H9 (cell line): ENCODE results near the gene GOLGA6A. TPM values are rescaled to one million over a fixed set of nuclear protein-coding genes. Genes with fewer than 3 reads are reported as not detected.
A peak's percentile ranks its signal among the peaks of the same experiment; 100 is the strongest.

ENCODE experiments used
- DNase-seq: peaks from one replicate; pipeline ENCODE4 v3.0.0-alpha.2; 2017
- H2AFZ ChIP-seq: one replicate; pipeline ENCODE4 v1.6.1; 2013; ENCODE audit warnings: mild to moderate bottlenecking, low read length, control low read depth, moderate library complexity
- H2AK5ac ChIP-seq: 2 replicates; pipeline ENCODE4 v1.6.1; 2013; ENCODE audit warnings: low read length, control low read depth, mixed read lengths; ENCODE audit not compliant: insufficient read length
- H2BK120ac ChIP-seq: one replicate; pipeline ENCODE4 v1.6.1; 2013; ENCODE audit warnings: low read depth, mild to moderate bottlenecking, low read length, control low read depth, inconsistent platforms; ENCODE audit not compliant: poor library complexity, severe bottlenecking
- H2BK12ac ChIP-seq: 2 replicates; pipeline ENCODE4 v1.6.1; 2013; ENCODE audit warnings: low read length, control low read depth, mixed read lengths, low read depth; ENCODE audit not compliant: insufficient read length
- H2BK15ac ChIP-seq: 2 replicates; pipeline ENCODE4 v1.6.1; 2013; ENCODE audit warnings: low read depth, low read length, control low read depth
- H2BK20ac ChIP-seq: one replicate; pipeline ENCODE4 v1.6.1; 2013; ENCODE audit warnings: low read depth, mild to moderate bottlenecking, low read length, control low read depth, inconsistent platforms; ENCODE audit not compliant: poor library complexity, severe bottlenecking
- H2BK5ac ChIP-seq: 2 replicates; pipeline ENCODE4 v1.6.1; 2013; ENCODE audit warnings: low read length, control low read depth, mixed read lengths; ENCODE audit not compliant: insufficient read length
- H3K14ac ChIP-seq: 2 replicates; pipeline ENCODE4 v1.6.1; 2013; ENCODE audit warnings: low read length, control low read depth; ENCODE audit not compliant: insufficient read depth
- H3K18ac ChIP-seq: 2 replicates; pipeline ENCODE4 v1.6.1; 2013; ENCODE audit warnings: low read depth, mild to moderate bottlenecking, mixed read lengths, low read length, control low read depth; ENCODE audit not compliant: insufficient read length
- H3K23ac ChIP-seq: 2 replicates; pipeline ENCODE4 v1.6.1; 2013; ENCODE audit warnings: low read length, control low read depth, mixed read lengths, low read depth; ENCODE audit not compliant: insufficient read length
- H3K23me2 ChIP-seq: 2 replicates; pipeline ENCODE4 v1.6.1; 2013; ENCODE audit warnings: low read depth, mild to moderate bottlenecking, mixed read lengths, low read length, control low read depth; ENCODE audit not compliant: insufficient read length, poor library complexity, severe bottlenecking
- H3K27ac ChIP-seq: 2 replicates; pipeline ENCODE4 v1.5.1; 2013; ENCODE audit warnings: low read length, control low read depth, mixed read lengths, low read depth; ENCODE audit not compliant: insufficient read length
- H3K27me3 ChIP-seq: 2 replicates; pipeline ENCODE4 v1.6.1; 2013; ENCODE audit warnings: low read length, control low read depth, inconsistent platforms; ENCODE audit not compliant: insufficient read depth
- H3K4ac ChIP-seq: 2 replicates; pipeline ENCODE4 v1.6.1; 2013; ENCODE audit warnings: low read depth, mild to moderate bottlenecking, control low read depth, inconsistent platforms, low read length, moderate library complexity
- H3K4me1 ChIP-seq: 2 replicates; pipeline ENCODE4 v1.6.1; 2013; ENCODE audit warnings: low read length, control low read depth, inconsistent platforms; ENCODE audit not compliant: insufficient read depth
- H3K4me2 ChIP-seq: 2 replicates; pipeline ENCODE4 v1.6.1; 2013; ENCODE audit warnings: low read length, control low read depth, mixed read lengths; ENCODE audit not compliant: insufficient read length, insufficient read depth
- H3K56ac ChIP-seq: 2 replicates; pipeline ENCODE4 v1.6.1; 2013; ENCODE audit warnings: low read depth, mild to moderate bottlenecking, mixed read lengths, low read length, control low read depth; ENCODE audit not compliant: insufficient read length
- H3K79me1 ChIP-seq: 2 replicates; pipeline ENCODE4 v1.6.1; 2013; ENCODE audit warnings: low read depth, mild to moderate bottlenecking, moderate library complexity, low read length, control low read depth, inconsistent platforms; ENCODE audit not compliant: insufficient read depth, poor library complexity, severe bottlenecking
- H3K79me2 ChIP-seq: 2 replicates; pipeline ENCODE4 v1.6.1; 2013; ENCODE audit warnings: low read length, control low read depth, inconsistent platforms; ENCODE audit not compliant: insufficient read depth
- H3K9ac ChIP-seq: 2 replicates; pipeline ENCODE4 v1.6.1; 2013; ENCODE audit warnings: low read length, control low read depth, mixed read lengths; ENCODE audit not compliant: insufficient read length; ENCODE audit errors: extremely low read depth
- H3K9me3 ChIP-seq: one replicate; pipeline ENCODE4 v1.6.1; 2013; ENCODE audit warnings: low read depth, low read length, inconsistent platforms; ENCODE audit not compliant: control insufficient read depth
- H3T11ph ChIP-seq: one replicate; pipeline ENCODE4 v1.6.1; 2013; ENCODE audit warnings: mild to moderate bottlenecking, low read length, control low read depth, inconsistent platforms
- H4K20me1 ChIP-seq: one replicate; pipeline ENCODE4 v1.6.1; 2013; ENCODE audit not compliant: control insufficient read depth, insufficient read length, insufficient read depth
- H4K5ac ChIP-seq: 2 replicates; pipeline ENCODE4 v1.6.1; 2013; ENCODE audit warnings: low read depth, mild to moderate bottlenecking, mixed read lengths, low read length, control low read depth; ENCODE audit not compliant: insufficient read length
- H4K8ac ChIP-seq: replicated peaks from 2 replicates; pipeline ENCODE4 v1.6.1; 2013; ENCODE audit warnings: low read length, control low read depth, mixed read lengths, low read depth; ENCODE audit not compliant: insufficient read length
- H4K91ac ChIP-seq: 2 replicates; pipeline ENCODE4 v1.6.1; 2013; ENCODE audit warnings: low read depth, mild to moderate bottlenecking, moderate library complexity, mixed read lengths, low read length, control low read depth; ENCODE audit not compliant: insufficient read length
- H3K27ac Mint-ChIP-seq, 3 experiments: 2 replicates in 2 of 3; 3 replicates in 1 of 3; pipeline ENCODE4 v1.8.0; 2020 to 2021; ENCODE audit warnings: mixed read lengths in 3 of 3, mild to moderate bottlenecking in 1 of 3, moderate library complexity in 1 of 3
- H3K27me3 Mint-ChIP-seq: 2 replicates; pipeline ENCODE4 v1.8.0; 2021; ENCODE audit warnings: low read depth, mild to moderate bottlenecking, moderate library complexity, mixed read lengths
- H3K36me3 Mint-ChIP-seq, 3 experiments: 2 replicates in 2 of 3; 3 replicates in 1 of 3; pipeline ENCODE4 v1.8.0; 2020 to 2021; ENCODE audit warnings: low read depth in 3 of 3, mixed read lengths in 3 of 3; ENCODE audit not compliant: insufficient read depth in 1 of 3
- H3K4me1 Mint-ChIP-seq, 2 experiments: 2 replicates each; pipeline ENCODE4 v1.8.0; 2020; ENCODE audit warnings: mixed read lengths in 2 of 2
- H3K4me3 Mint-ChIP-seq, 2 experiments: 2 replicates in 1 of 2; 3 replicates in 1 of 2; pipeline ENCODE4 v1.8.0; 2020 to 2021; ENCODE audit warnings: mild to moderate bottlenecking in 2 of 2, mixed read lengths in 2 of 2, moderate library complexity in 1 of 2
- H3K9me3 Mint-ChIP-seq, 2 experiments: 2 replicates in 1 of 2; 3 replicates in 1 of 2; pipeline ENCODE4 v1.8.0; 2020; ENCODE audit warnings: mild to moderate bottlenecking in 2 of 2, mixed read lengths in 2 of 2, moderate library complexity in 1 of 2
- CTCF ChIP-seq: fragments of 200-600 bp; sonication (generic); conservative IDR thresholded peaks from 3 replicates; pipeline ENCODE4 v1.8.0; 2021; ENCODE audit warnings: antibody characterized with exemption, mild to moderate bottlenecking
- WGBS: extraction: QIAGEN DNeasy Blood & Tissue Kit; methylation state at CpG from one replicate; pipeline ENCODE4 v1.1.7; 2013; ENCODE audit warnings: missing lambda C conversion rate, low lambda C conversion rate, mixed read lengths; ENCODE audit not compliant: insufficient read length; ENCODE audit errors: extremely low coverage; 5-methylcytosine and 5-hydroxymethylcytosine counted together
- total RNA-seq: library from RNA; stranded (reverse); gene quantifications from 2 replicates; pipeline ENCODE4 v1.2.1, GENCODE V29; 2021

Gene GOLGA6A
- total RNA-seq, 1 experiment from 2014 or later = 0.72 TPM

- no CpG with 5 or more reads among the region's 7 CpGs for WGBS
These were observed 27.4 kb upstream of the GOLGA6A start for GRCh38 chr15:74109713-74110112.

More at GRCh38 chr15:74109713-74110112, 27.4 kb upstream of the GOLGA6A start:
- no peak for TF ChIP-seq CTCF
- H2BK120ac ChIP-seq = no peak overlapping the region
- H3K14ac ChIP-seq = no peak overlapping the region
- H2AK5ac ChIP-seq = no peak overlapping the region
- Mint-ChIP-seq H3K4me3 (no peak overlapping the region), H3K27ac (peak overlapping the region in 1 of 3 experiments; percentile 63; a peak in 1 of 7 replicates), H3K27me3 (peaks cover 13% of the 10 kb centered on the region), H3K4me1 (no peaks in the 10 kb centered on the region), H3K9me3 (peaks cover 10% of the 10 kb centered on the region in 2 experiments; a peak in 4 of 5 replicates), H3K36me3 (peaks cover 2 to 9% (median 4%) of the 10 kb centered on the region in 3 experiments; a peak in 4 of 7 replicates)
- no peak overlapping the region for H3K27ac ChIP-seq
- no peak overlapping the region for H4K5ac ChIP-seq
- no peak overlapping the region for H2BK5ac ChIP-seq
- no peaks in the 10 kb centered on the region for H3K79me2 ChIP-seq
- H2BK15ac ChIP-seq = no peak overlapping the region
- H3K9ac ChIP-seq = no peak overlapping the region
- H3K79me1 ChIP-seq = no peaks in the 10 kb centered on the region
- H2BK20ac ChIP-seq = no peak overlapping the region
- no peaks in the 10 kb centered on the region for H3K27me3 ChIP-seq
- no peak overlapping the region for H3T11ph ChIP-seq
- no peak overlapping the region for H4K8ac ChIP-seq
- H3K4ac ChIP-seq = no peak overlapping the region
- H3K23me2 ChIP-seq = no peaks in the 10 kb centered on the region
- H3K9me3 ChIP-seq = no peaks in the 10 kb centered on the region
- no peak overlapping the region for H2AFZ ChIP-seq
- H3K23ac ChIP-seq = no peak overlapping the region
- DNase-seq = no peak
- H4K20me1 ChIP-seq = no peaks in the 10 kb centered on the region
- no peak overlapping the region for H2BK12ac ChIP-seq
- H3K56ac ChIP-seq = no peak overlapping the region
- no peak overlapping the region for H3K18ac ChIP-seq
- H4K91ac ChIP-seq = no peak overlapping the region
- H3K4me2 ChIP-seq = no peak overlapping the region
- H3K4me1 ChIP-seq = no peaks in the 10 kb centered on the region
